ENCODE results near the gene RASAL2. TPM values are rescaled to one million over a fixed set of nuclear protein-coding genes. Genes with fewer than 3 reads are reported as not detected.

RASAL2 gene
- total RNA-seq, 2 experiments from 2014 or later = not detected

DNA sequence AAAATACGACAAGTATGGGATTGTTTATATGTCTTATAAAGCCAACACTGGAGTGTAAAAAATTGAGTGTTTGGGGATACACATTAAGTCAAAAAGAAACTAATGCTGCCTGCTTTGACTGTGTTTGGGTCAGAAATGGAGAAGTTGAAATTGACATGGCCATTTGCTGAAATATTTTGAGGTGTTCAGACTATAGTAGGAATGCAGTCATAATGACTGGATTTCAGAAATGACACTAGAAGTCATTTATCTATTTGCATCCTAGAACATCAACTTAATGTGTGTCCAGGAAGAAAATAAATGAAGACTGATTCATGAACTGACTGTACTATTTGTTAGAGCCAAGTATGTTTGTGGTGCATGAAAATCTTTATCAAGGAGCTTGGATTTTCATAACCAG lies 28.4 kb downstream of the RASAL2 start:
- H3K4me1 Mint-ChIP-seq = no peaks in the 10 kb centered on the region
- no peak overlapping the region for H3K27ac Mint-ChIP-seq
- ATAC-seq = no peak
- H3K36me3 Mint-ChIP-seq (ENCODE audit: low read depth) = no peaks in the 10 kb centered on the region
- no peak for DNase-seq
- H3K9me3 Mint-ChIP-seq (ENCODE audit: low read depth) = no peaks in the 10 kb centered on the region
- ChIA-PET POLR2A (no interaction called here), CTCF (no interaction called here)
- no peaks in the 10 kb centered on the region for H3K27me3 Mint-ChIP-seq
- intact Hi-C loops (cut with DNase I, micrococcal nuclease) = no loop called here
- H3K4me3 Mint-ChIP-seq = no peak overlapping the region

GRCh38 chr1:178124115-178124514 lies 30.2 kb downstream of the RASAL2 start:
- H3K9me3 Mint-ChIP-seq (ENCODE audit: low read depth) = no peaks in the 10 kb centered on the region
- H3K36me3 Mint-ChIP-seq (ENCODE audit: low read depth) = no peaks in the 10 kb centered on the region
- H3K27me3 Mint-ChIP-seq = no peaks in the 10 kb centered on the region
- H3K27ac Mint-ChIP-seq = no peak overlapping the region
- ChIA-PET CTCF (no interaction called here), POLR2A (no interaction called here)
- intact Hi-C loops (cut with DNase I, micrococcal nuclease) = no loop called here
- no peak for ATAC-seq
- no peak overlapping the region for H3K4me3 Mint-ChIP-seq
- no peaks in the 10 kb centered on the region for H3K4me1 Mint-ChIP-seq
- DNase-seq = no peak

DNA sequence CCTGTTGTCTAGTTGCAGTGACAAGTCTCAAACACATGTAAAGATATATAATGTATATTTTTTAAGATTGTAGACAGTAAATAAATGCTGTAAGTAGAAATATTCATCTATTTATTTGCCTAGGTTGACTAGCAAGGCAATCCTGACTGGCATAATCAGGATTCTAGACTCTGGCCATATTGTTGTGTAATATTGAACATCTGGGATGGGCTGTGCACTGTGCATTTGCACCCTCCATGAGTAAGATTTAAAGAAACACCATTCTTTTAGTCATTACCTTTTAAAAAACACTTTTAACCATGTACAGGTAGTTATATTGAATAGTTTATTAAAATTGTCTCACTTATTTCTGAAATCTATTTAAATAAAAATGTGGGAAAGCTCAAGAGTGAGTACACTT lies 32.4 kb downstream of the RASAL2 start:
- no peaks in the 10 kb centered on the region for H3K27me3 Mint-ChIP-seq
- H3K4me3 Mint-ChIP-seq = no peak overlapping the region
- intact Hi-C loops (cut with DNase I, micrococcal nuclease) = no loop called here
- DNase-seq (no peak), ATAC-seq (no peak)
- no peak overlapping the region for H3K27ac Mint-ChIP-seq
- no peaks in the 10 kb centered on the region for H3K4me1 Mint-ChIP-seq
- no peaks in the 10 kb centered on the region for H3K36me3 Mint-ChIP-seq (ENCODE audit: low read depth)
- ChIA-PET POLR2A (no interaction called here), CTCF (no interaction called here)
- H3K9me3 Mint-ChIP-seq (ENCODE audit: low read depth) = no peaks in the 10 kb centered on the region

GRCh38 chr1:178126741-178127185 lies 32.9 kb downstream of the RASAL2 start:
- Mint-ChIP-seq H3K36me3 (ENCODE audit: low read depth) (no peaks in the 10 kb centered on the region), H3K27me3 (no peaks in the 10 kb centered on the region), H3K9me3 (ENCODE audit: low read depth) (no peaks in the 10 kb centered on the region), H3K4me1 (no peaks in the 10 kb centered on the region), H3K27ac (no peak overlapping the region), H3K4me3 (no peak overlapping the region)
- ChIA-PET POLR2A (no interaction called here), CTCF (no interaction called here)
- ATAC-seq = no peak
- DNase-seq = no peak
- intact Hi-C loops (cut with DNase I, micrococcal nuclease) = no loop called here

- no peaks in the 10 kb centered on the region for H3K4me1 Mint-ChIP-seq
- H3K27me3 Mint-ChIP-seq = no peaks in the 10 kb centered on the region
- no peaks in the 10 kb centered on the region for H3K36me3 Mint-ChIP-seq (ENCODE audit: low read depth)
- ChIA-PET CTCF (no interaction called here), POLR2A (no interaction called here)
- intact Hi-C loops (cut with DNase I, micrococcal nuclease) = no loop called here
- no peak overlapping the region for H3K4me3 Mint-ChIP-seq
- DNase-seq (no peak), ATAC-seq (no peak)
- H3K9me3 Mint-ChIP-seq (ENCODE audit: low read depth) = no peaks in the 10 kb centered on the region
- H3K27ac Mint-ChIP-seq = no peak overlapping the region
These were observed 33.7 kb downstream of the RASAL2 start for GRCh38 chr1:178127482-178128191.

DNA sequence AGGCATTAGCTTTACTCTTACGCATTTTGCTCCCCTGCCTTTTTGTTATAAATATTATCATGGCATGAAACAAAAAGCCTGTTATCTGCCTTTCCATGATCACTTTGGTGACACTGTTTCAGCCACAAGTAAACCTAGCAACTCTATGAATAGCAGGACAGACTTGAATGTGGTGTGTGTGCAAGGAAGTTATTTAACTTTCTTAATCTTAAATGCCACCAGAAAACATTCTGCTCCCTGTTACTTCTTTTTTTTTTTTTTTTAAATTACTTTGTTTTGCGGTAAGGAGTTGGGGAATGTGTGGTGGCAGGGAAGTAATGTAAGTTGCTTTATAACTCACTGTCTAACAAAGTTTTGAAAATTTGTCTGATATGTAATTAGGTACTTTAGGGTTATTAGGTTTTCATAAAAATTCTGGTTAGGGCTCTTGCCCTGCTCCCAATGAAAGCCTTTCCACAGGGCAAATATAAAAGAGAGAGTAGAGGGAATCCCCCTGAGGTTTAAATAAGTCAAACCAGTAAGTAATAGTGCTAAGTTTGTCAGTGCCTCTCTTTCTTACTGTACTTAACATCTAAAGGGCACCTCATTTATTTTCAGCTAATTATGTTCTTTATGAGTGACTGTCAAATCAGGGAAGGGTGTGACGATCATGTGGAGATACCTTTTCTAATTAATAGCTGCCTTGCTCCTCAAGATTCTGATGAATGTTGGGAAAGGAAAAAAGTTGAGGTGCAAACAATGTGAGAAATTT lies 39.5 kb downstream of the RASAL2 start:
- ChIA-PET POLR2A (no interaction called here), CTCF (no interaction called here)
- H3K27ac Mint-ChIP-seq = no peak overlapping the region
- no peaks in the 10 kb centered on the region for H3K4me1 Mint-ChIP-seq
- DNase-seq (no peak), ATAC-seq (no peak)
- H3K4me3 Mint-ChIP-seq = no peak overlapping the region
- no peaks in the 10 kb centered on the region for H3K27me3 Mint-ChIP-seq
- peaks cover 2% of the 10 kb centered on the region for H3K9me3 Mint-ChIP-seq (ENCODE audit: low read depth)
- intact Hi-C loops (cut with DNase I, micrococcal nuclease) = no loop called here
- H3K36me3 Mint-ChIP-seq (ENCODE audit: low read depth) = no peaks in the 10 kb centered on the region

DNA sequence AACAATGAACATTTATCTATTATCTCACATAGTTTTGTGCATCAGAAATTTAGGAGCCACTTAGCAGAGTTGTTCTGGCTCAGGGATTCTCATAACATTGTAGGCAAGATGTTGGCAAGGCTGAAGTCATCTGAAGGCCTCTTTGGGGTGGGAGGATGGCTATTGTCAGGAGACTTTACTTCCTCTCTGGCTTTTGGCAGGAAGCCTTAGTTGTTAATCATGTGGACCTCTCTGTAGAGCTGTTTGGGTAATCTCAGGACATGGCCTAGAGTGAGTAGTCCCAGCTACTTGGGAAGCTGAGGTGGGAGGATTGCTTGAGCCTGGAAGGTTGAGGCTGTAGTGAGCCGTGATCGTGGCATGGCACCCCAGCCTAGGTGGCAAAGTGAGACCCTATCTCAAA lies 40.2 kb downstream of the RASAL2 start:
- DNase-seq (no peak), ATAC-seq (no peak)
- H3K9me3 Mint-ChIP-seq (ENCODE audit: low read depth) = peaks cover 2% of the 10 kb centered on the region
- no peaks in the 10 kb centered on the region for H3K36me3 Mint-ChIP-seq (ENCODE audit: low read depth)
- ChIA-PET CTCF (no interaction called here), POLR2A (no interaction called here)
- no peaks in the 10 kb centered on the region for H3K4me1 Mint-ChIP-seq
- no peaks in the 10 kb centered on the region for H3K27me3 Mint-ChIP-seq
- intact Hi-C loops (cut with DNase I, micrococcal nuclease) = no loop called here
- no peak overlapping the region for H3K27ac Mint-ChIP-seq
- H3K4me3 Mint-ChIP-seq = no peak overlapping the region

DNA sequence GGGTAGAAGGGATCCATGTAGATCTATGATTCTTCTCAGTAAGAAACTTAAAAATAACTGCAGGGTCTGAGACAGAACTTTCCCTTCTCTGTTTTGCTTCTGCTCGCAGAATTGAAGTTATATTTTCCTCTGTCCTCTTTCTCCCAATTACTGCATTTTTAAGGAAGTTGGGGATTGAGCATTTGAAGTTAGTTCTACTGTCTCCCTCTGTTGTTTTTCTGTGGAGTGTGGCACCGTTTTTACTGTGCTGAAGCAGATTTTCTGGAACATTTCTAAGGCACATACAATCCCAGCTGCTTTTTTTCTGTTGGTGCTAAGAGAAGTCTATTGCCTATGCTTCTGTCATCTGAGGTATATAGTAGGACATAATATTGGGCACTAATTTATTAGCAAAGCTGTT lies 43.3 kb downstream of the RASAL2 start:
- CTCF ChIA-PET = no interaction called here
- no peak for ATAC-seq
- Mint-ChIP-seq H3K9me3 (ENCODE audit: low read depth) (peaks cover 5% of the 10 kb centered on the region), H3K4me3 (no peak overlapping the region), H3K4me1 (no peaks in the 10 kb centered on the region), H3K27ac (no peak overlapping the region), H3K27me3 (no peaks in the 10 kb centered on the region), H3K36me3 (ENCODE audit: low read depth) (no peaks in the 10 kb centered on the region)
- no peak for DNase-seq
- intact Hi-C loops (cut with DNase I, micrococcal nuclease) = no loop called here
- POLR2A ChIA-PET = no interaction called here

- H3K4me1 Mint-ChIP-seq = no peaks in the 10 kb centered on the region
- H3K27ac Mint-ChIP-seq = no peak overlapping the region
- no peaks in the 10 kb centered on the region for H3K36me3 Mint-ChIP-seq (ENCODE audit: low read depth)
- no peak overlapping the region for H3K4me3 Mint-ChIP-seq
- no peak for ATAC-seq
- DNase-seq = no peak
- intact Hi-C loops (cut with DNase I, micrococcal nuclease) = no loop called here
- peaks cover 3% of the 10 kb centered on the region for H3K9me3 Mint-ChIP-seq (ENCODE audit: low read depth)
- ChIA-PET CTCF (no interaction called here), POLR2A (no interaction called here)
- no peaks in the 10 kb centered on the region for H3K27me3 Mint-ChIP-seq
These were observed 48.9 kb downstream of the RASAL2 start for GRCh38 chr1:178142806-178143205.

- no peak for ATAC-seq
- no peak overlapping the region for H3K27ac Mint-ChIP-seq
- H3K9me3 Mint-ChIP-seq (ENCODE audit: low read depth) = peaks cover 3% of the 10 kb centered on the region
- H3K36me3 Mint-ChIP-seq (ENCODE audit: low read depth) = no peaks in the 10 kb centered on the region
- no peaks in the 10 kb centered on the region for H3K4me1 Mint-ChIP-seq
- H3K27me3 Mint-ChIP-seq = no peaks in the 10 kb centered on the region
- CTCF ChIA-PET = no interaction called here
- POLR2A ChIA-PET = no interaction called here
- intact Hi-C loops (cut with DNase I, micrococcal nuclease) = no loop called here
- no peak for DNase-seq
- H3K4me3 Mint-ChIP-seq = no peak overlapping the region
These were observed 50.1 kb downstream of the RASAL2 start for GRCh38 chr1:178143730-178144690.

DNA sequence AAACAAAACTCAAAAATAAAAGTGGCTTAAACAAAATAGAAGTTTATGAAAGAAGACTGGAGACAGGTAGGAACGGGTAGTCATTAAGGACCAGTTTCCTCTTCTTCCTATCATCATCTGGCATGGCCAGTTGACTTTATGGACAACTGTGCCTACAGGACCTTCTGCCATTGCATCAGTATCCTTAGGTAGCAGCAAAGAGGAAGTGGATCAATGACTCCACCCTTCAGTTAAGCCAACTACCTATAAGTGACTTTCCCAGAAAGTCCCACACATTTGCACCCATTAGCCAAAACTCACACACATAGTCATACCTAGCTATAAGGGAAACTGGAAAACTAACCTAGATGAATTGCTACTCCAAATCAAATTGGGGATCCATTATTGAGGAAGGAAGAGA lies 51.7 kb downstream of the RASAL2 start:
- no peaks in the 10 kb centered on the region for H3K27me3 Mint-ChIP-seq
- no peak overlapping the region for H3K4me3 Mint-ChIP-seq
- CTCF ChIA-PET = no interaction called here
- POLR2A ChIA-PET = no interaction called here
- no peak for ATAC-seq
- no peak for DNase-seq
- no peak overlapping the region for H3K27ac Mint-ChIP-seq
- intact Hi-C loops (cut with DNase I, micrococcal nuclease) = no loop called here
- no peaks in the 10 kb centered on the region for H3K36me3 Mint-ChIP-seq (ENCODE audit: low read depth)
- peaks cover 3% of the 10 kb centered on the region for H3K9me3 Mint-ChIP-seq (ENCODE audit: low read depth)
- H3K4me1 Mint-ChIP-seq = no peaks in the 10 kb centered on the region

DNA sequence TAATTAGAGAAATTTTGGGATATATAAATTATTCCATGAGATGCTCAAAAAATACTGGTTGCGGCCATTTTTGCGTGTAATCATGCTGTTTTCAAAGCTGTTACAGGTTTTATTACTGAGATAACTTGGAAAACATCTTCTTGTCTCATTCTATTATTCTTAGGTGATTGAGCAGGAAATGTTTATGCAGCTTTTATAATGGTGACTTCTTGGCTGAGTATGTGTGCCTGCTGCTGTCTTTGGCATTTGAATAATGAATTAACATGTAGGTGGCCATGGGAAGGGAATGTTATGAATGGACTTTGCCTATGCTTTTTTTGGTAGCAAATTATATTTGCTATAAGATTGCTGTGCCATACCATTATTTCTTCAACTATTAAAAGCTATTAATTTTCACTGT lies 52.5 kb downstream of the RASAL2 start:
- DNase-seq (no peak), ATAC-seq (no peak)
- CTCF ChIA-PET = no interaction called here
- no peak overlapping the region for H3K27ac Mint-ChIP-seq
- intact Hi-C loops (cut with DNase I, micrococcal nuclease) = no loop called here
- H3K27me3 Mint-ChIP-seq = no peaks in the 10 kb centered on the region
- H3K4me1 Mint-ChIP-seq = no peaks in the 10 kb centered on the region
- H3K4me3 Mint-ChIP-seq = no peak overlapping the region
- peaks cover 2% of the 10 kb centered on the region for H3K9me3 Mint-ChIP-seq (ENCODE audit: low read depth)
- POLR2A ChIA-PET = no interaction called here
- no peaks in the 10 kb centered on the region for H3K36me3 Mint-ChIP-seq (ENCODE audit: low read depth)
